Spleen (tissue), 11 donors: ENCODE data around the gene MAP2K1. TPM values are rescaled to one million over a fixed set of nuclear protein-coding genes. Genes with fewer than 3 reads are reported as not detected.

ENCODE experiments used
- DNase-seq: peaks from one replicate; pipeline ENCODE4 v3.0.0-alpha.2; 2020
- H3K27ac ChIP-seq, 8 donors: fragments of 200-600 bp; sonication (generic) in 7 of 8; 1 replicate in 4 of 8; 2 replicates in 4 of 8; pipeline versions ENCODE4 v1.5.0 to v1.8.0; 2016 to 2021; ENCODE audit warnings: inconsistent platforms in 4 of 8, mild to moderate bottlenecking in 4 of 8, moderate library complexity in 1 of 8
- H3K27me3 ChIP-seq, 7 donors: fragments of 200-600 bp; sonication (generic) in 6 of 7; replicated peaks in 1 of 7; 1 replicate in 4 of 7; 2 replicates in 3 of 7; pipeline versions ENCODE4 v1.5.0 to v1.8.0; 2016 to 2021; ENCODE audit warnings: inconsistent platforms in 3 of 7, mild to moderate bottlenecking in 1 of 7
- H3K36me3 ChIP-seq, 6 donors: fragments of 200-600 bp; sonication (generic) in 5 of 6; 1 replicate in 4 of 6; 2 replicates in 2 of 6; pipeline versions ENCODE4 v1.5.0 to v1.8.0; 2016 to 2021; ENCODE audit warnings: inconsistent platforms in 2 of 6
- H3K4me1 ChIP-seq, 6 donors: fragments of 200-600 bp; sonication (generic) in 5 of 6; 1 replicate in 3 of 6; 2 replicates in 3 of 6; pipeline versions ENCODE4 v1.5.0 to v1.8.0; 2016 to 2021; ENCODE audit warnings: inconsistent platforms in 3 of 6
- H3K4me3 ChIP-seq, 8 donors: fragments of 200-600 bp; sonication (generic) in 7 of 8; 1 replicate in 4 of 8; 2 replicates in 4 of 8; pipeline versions ENCODE4 v1.5.0 to v1.8.0; 2016 to 2021; ENCODE audit warnings: inconsistent platforms in 4 of 8, mild to moderate bottlenecking in 4 of 8, moderate library complexity in 2 of 8
- H3K9me3 ChIP-seq, 8 donors: fragments of 200-600 bp; sonication (generic) in 7 of 8; 1 replicate in 4 of 8; 2 replicates in 4 of 8; pipeline versions ENCODE4 v1.5.0 to v1.8.0; 2016 to 2021; ENCODE audit warnings: inconsistent platforms in 4 of 8
- CTCF ChIP-seq, 11 experiments: fragments of 200-600 bp in 7 of 11; fragments of 450-650 bp in 4 of 11; sonication (generic) in 4 of 11; IDR thresholded peaks in 8 of 11; conservative IDR thresholded peaks in 3 of 11; 1 replicate in 7 of 11; 2 replicates in 4 of 11; pipeline versions ENCODE4 v1.4.0 to v1.8.0; 2016 to 2021; ENCODE audit warnings: antibody characterized with exemption in 11 of 11, inconsistent platforms in 4 of 11, mild to moderate bottlenecking in 1 of 11
- POLR2A ChIP-seq, 3 donors: fragments of 450-650 bp; IDR thresholded peaks; one replicate each; pipeline ENCODE4 v1.5.1; 2017; ENCODE audit warnings: antibody characterized with exemption in 3 of 3, mild to moderate bottlenecking in 1 of 3
- POLR2AphosphoS5 ChIP-seq, 3 donors: sonication (generic); formaldehyde crosslinking; IDR thresholded peaks; one replicate each; pipeline ENCODE4 v1.5.1; 2017; ENCODE audit warnings: antibody characterized with exemption in 3 of 3
- WGBS, 5 donors: extraction: QIAGEN DNeasy Blood & Tissue Kit in 3 of 5; methylation state at CpG; one replicate each; pipeline versions ENCODE4 v1.1.5 to v1.1.7; 2013 to 2018; 5-methylcytosine and 5-hydroxymethylcytosine counted together
- intact Hi-C: fragments of 100-400 bp; cut with DNase I; formaldehyde crosslinking; loops from one replicate; pipeline ENCODE4 v1.15.0; 2023; ENCODE audit warnings: low total_unique reads
- polyA plus RNA-seq, 3 donors: library from polyadenylated mRNA; stranded (reverse); fragments of 200-250 nt; gene quantifications; one replicate each; pipeline ENCODE4 v1.2.1, GENCODE V29; 2013
- total RNA-seq, 7 donors: library from RNA; depleted of rRNA in 3 of 7; stranded (reverse); fragments of >200 nt in 3 of 7; fragmentation: NEBNext Ultra II Directional in 4 of 7; extraction: Animal tissue kit (Norgen Biotek cat#: 25700) in 4 of 7; gene quantifications; one replicate each; pipeline versions ENCODE4 v1.1.0 to v1.2.1, GENCODE V29; 2016 to 2021
- donor health status: healthy with polysubstance abuse.
- donor health status: DM: no; HTN: no; CAD: no; lungs with moderate emphysema.
- donor health status: DM: no; HTN: no; CAD: no.
- donor health status: Bipolar disorder and iron deficiency.
- donor health status: healthy.
- donor health status: DM: no; HTN: no; CAD: no.
- donor health status: DM: yes; HTN: yes; CAD: no.

MAP2K1 gene
- total and polyA plus RNA-seq, 10 donors, result 20.2 to 56.9 (median 40.7) TPM

- H3K4me1 ChIP-seq, result peaks cover 0 to 47% (median 2%) of the 10 kb centered on the region in 6 donors
- no peaks in the 10 kb centered on the region for H3K27me3 ChIP-seq
- H3K36me3 ChIP-seq, result no peaks in the 10 kb centered on the region
- no peak overlapping the region for H3K4me3 ChIP-seq
- H3K9me3 ChIP-seq, result peaks cover 0 to 8% (median 5%) of the 10 kb centered on the region in 8 donors
- no peak for TF ChIP-seq CTCF (IDR thresholded peaks at IDR 0.05 in 8 of 11, conservative IDR thresholded peaks at IDR 0.05 in 3 of 11)
- TF ChIP-seq POLR2A (IDR thresholded peaks at IDR 0.05), result no peak
- TF ChIP-seq POLR2AphosphoS5 (IDR thresholded peaks at IDR 0.05), result no peak
- WGBS, 5 donors, result 75 to 96% (median 87%) methylated on average over 3 of the region's 3 CpGs
- no peak for DNase-seq
- no peak overlapping the region for H3K27ac ChIP-seq
- intact Hi-C loops, result no loop called here
Observed at GRCh38 chr15:66423149-66423548, 36.4 kb downstream of the MAP2K1 start.

- DNase-seq, result no peak
- H3K4me1 ChIP-seq, result peaks cover 0 to 58% (median 5%) of the 10 kb centered on the region in 6 donors
- H3K27me3 ChIP-seq, result no peaks in the 10 kb centered on the region
- WGBS, 5 donors, result 75 to 84% (median 83%) methylated on average over 9 of the region's 9 CpGs
- no peak overlapping the region for H3K27ac ChIP-seq
- peaks cover 0 to 8% (median 5%) of the 10 kb centered on the region in 8 donors for H3K9me3 ChIP-seq
- no peaks in the 10 kb centered on the region for H3K36me3 ChIP-seq
- TF ChIP-seq POLR2A (IDR thresholded peaks at IDR 0.05) (no peak), CTCF (IDR thresholded peaks at IDR 0.05 in 8 of 11, conservative IDR thresholded peaks at IDR 0.05 in 3 of 11) (no peak), POLR2AphosphoS5 (IDR thresholded peaks at IDR 0.05) (no peak)
- no peak overlapping the region for H3K4me3 ChIP-seq
- intact Hi-C loops, result no loop called here
Observed at GRCh38 chr15:66424963-66425612, 38.4 kb downstream of the MAP2K1 start.

- Histone ChIP-seq H3K9me3 (peaks cover 0 to 8% (median 5%) of the 10 kb centered on the region in 8 donors), H3K36me3 (no peaks in the 10 kb centered on the region), H3K4me1 (peaks cover 0 to 62% (median 9%) of the 10 kb centered on the region in 6 donors), H3K27ac (no peak overlapping the region), H3K4me3 (no peak overlapping the region), H3K27me3 (no peaks in the 10 kb centered on the region)
- 67 to 79% (median 75%) methylated on average over 4 of the region's 4 CpGs for WGBS, 5 donors
- TF ChIP-seq POLR2A (IDR thresholded peaks at IDR 0.05) (no peak), CTCF (IDR thresholded peaks at IDR 0.05 in 8 of 11, conservative IDR thresholded peaks at IDR 0.05 in 3 of 11) (no peak), POLR2AphosphoS5 (IDR thresholded peaks at IDR 0.05) (no peak)
- intact Hi-C loops, result no loop called here
- DNase-seq, result no peak
Observed at GRCh38 chr15:66425837-66426236, 39.1 kb downstream of the MAP2K1 start.

- H3K27me3 ChIP-seq, result no peaks in the 10 kb centered on the region
- intact Hi-C loops, result no loop called here
- H3K4me3 ChIP-seq, result no peak overlapping the region
- DNase-seq, result no peak
- peaks cover 0 to 3% (median 2%) of the 10 kb centered on the region in 8 donors for H3K9me3 ChIP-seq
- WGBS, 5 donors, result 56 to 82% (median 76%) methylated on average over 4 of the region's 4 CpGs
- H3K27ac ChIP-seq, result peak overlapping the region in 2 of 8 donors; percentile 9 to 27
- no peak for TF ChIP-seq POLR2AphosphoS5 (IDR thresholded peaks at IDR 0.05)
- TF ChIP-seq CTCF (IDR thresholded peaks at IDR 0.05 in 8 of 11, conservative IDR thresholded peaks at IDR 0.05 in 3 of 11), result no peak
- no peak for TF ChIP-seq POLR2A (IDR thresholded peaks at IDR 0.05)
- no peaks in the 10 kb centered on the region for H3K36me3 ChIP-seq
- H3K4me1 ChIP-seq, result peaks cover 0 to 75% (median 13%) of the 10 kb centered on the region in 6 donors
Observed at GRCh38 chr15:66429117-66429516, 42.4 kb downstream of the MAP2K1 start.
